COR-L47 (cell line): Measurements from ENCODE around the gene ANGPT4.
"Not testable (repeated sequence)": the region's sequence is repeated elsewhere in the genome, so short reads cannot be mapped to it uniquely, and the experiment has no call there.

Experiments used
- DNase-seq: peaks from one replicate; lab custom pipeline; 2025; lab: John Stamatoyannopoulos, UW

The ANGPT4 gene

DNA sequence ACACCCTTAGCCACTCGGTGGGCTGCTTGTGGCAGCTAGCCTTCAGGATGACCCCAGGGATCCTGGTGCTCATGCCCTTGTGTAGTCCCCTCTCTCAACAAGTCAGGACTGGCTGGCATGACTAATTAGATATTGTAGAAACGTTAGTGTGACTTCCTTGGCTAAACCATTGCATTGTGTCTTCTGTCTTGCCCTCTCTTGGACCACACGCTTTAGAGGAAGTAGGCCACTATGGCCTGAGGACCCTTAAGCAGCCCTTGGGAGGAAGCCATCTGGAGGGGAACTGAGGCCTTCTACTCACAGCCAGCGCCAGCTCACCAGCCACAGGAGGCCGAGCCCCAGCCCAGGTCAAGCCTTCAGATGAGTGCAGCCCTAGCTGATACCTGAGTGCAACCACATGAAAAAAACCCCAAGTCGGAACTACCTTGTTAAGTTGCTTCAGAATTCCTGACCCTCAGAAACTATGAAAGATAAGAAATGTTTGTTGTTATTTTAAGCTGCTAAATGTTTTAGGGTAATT, 10.1 kb downstream of the ANGPT4 start:
- no peak for DNase-seq

- no peak for DNase-seq
Observed at GRCh38 chr20:905396-905961, 10.7 kb downstream of the ANGPT4 start.

GRCh38 chr20:904039-904545, 12.0 kb downstream of the ANGPT4 start:
- no peak for DNase-seq

GRCh38 chr20:897436-897835, 18.7 kb downstream of the ANGPT4 start:
- not testable (repeated sequence) for DNase-seq

- no peak for DNase-seq
Observed at GRCh38 chr20:896501-897025, 19.6 kb downstream of the ANGPT4 start.

GRCh38 chr20:892371-892770, 23.8 kb downstream of the ANGPT4 start:
- DNase-seq = not testable (repeated sequence)

- no peak for DNase-seq
Observed at GRCh38 chr20:891706-892080, 24.4 kb downstream of the ANGPT4 start.

DNA sequence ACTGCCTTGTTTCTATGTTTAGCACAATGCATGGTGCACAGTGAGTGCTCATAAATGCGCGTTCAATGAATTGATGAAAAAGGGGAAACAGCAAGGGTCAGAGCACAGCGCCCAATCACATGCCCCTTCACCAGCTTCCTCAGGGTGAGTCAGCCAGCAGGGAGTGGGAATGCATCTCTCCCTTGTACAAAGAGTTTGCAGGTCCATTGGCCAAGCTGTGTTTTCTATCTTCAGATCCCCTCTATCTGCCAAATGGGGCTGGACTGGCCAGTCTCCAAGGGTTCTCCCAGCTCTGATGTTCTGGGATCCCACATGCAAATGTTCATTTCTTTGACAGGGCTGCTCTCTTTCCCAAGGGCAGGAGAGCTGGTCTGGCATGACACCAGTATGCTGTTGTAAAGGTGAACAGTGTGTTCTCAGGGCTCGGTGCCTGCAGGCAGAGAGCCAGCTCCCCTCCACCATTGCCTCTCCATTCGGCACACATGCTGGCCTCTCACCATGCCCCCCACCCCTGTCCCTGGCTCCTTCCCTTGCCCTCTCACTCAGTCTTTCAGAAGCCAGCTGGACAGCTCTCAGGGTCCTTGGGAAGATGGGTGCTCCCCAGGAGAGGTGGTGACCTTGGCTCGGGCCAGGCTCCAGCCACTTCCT, 25.0 kb downstream of the ANGPT4 start:
- DNase-seq = no peak

GRCh38 chr20:890666-891057, 25.5 kb downstream of the ANGPT4 start:
- no peak for DNase-seq

- DNase-seq = no peak
Observed at GRCh38 chr20:889932-890463, 26.1 kb downstream of the ANGPT4 start.

- no peak for DNase-seq
Observed at GRCh38 chr20:889106-889505, 27.0 kb downstream of the ANGPT4 start.

DNA sequence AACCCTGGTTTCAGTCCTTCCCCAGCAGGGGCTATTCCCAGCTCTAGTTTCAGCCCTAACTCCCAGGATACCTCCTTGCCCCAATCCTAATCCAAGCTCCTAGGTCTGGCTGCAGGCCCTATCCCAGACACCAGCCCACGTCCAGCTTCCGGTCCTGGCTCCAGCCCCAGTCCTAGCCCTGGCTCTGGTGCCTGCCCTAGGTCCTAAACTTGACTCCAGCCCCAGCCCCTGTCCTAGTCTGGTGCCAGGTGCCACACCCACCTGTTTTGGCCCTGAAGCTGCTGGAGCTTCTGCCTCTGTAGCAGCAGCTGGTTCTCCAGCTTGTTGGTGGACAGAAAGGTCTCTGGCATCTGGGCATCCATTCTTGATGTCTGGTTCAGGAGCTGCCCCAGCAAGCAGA, 28.1 kb downstream of the ANGPT4 start:
- DNase-seq = no peak

- no peak for DNase-seq
Observed at GRCh38 chr20:887137-887536, 29.0 kb downstream of the ANGPT4 start.

- no peak for DNase-seq
Observed at GRCh38 chr20:884983-885952, 30.9 kb downstream of the ANGPT4 start.

- no peak for DNase-seq
Observed at GRCh38 chr20:881783-882144, 34.4 kb downstream of the ANGPT4 start.

DNA sequence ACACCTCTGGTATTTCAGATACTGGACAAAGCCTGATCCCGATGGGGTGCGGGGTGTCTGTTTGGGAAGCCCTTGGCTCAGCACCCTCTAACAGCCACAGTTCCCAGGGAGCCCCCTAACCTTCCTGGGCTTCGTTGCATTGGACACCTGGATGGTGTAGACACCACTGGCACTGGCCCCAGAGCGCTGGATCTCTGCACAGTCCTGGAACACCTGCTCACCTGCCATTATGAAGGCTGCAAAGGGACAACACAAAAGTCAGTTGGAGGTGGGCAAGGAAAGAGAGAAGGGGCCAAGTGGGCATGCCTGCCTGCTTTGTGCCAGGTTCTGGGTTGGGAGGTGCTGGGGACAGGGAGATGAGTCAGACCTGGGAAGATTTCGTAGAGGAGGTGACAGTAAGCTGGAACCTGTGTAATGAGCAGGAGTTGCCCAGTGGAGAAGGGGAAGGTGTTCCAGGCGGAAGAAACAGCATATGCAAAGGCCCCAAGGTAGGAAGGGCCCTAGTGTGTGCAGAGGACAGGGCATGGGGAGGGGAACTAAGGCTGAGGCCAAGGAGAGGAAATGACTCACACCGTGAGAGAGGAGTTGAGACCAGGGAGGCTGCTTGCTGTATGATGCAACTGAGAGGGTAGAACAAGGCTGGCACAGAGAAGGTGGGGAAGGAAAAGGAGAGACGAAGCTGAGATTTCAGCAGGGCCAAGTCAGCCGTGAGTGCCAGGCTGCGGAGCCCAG, 34.9 kb downstream of the ANGPT4 start:
- DNase-seq = no peak

DNA sequence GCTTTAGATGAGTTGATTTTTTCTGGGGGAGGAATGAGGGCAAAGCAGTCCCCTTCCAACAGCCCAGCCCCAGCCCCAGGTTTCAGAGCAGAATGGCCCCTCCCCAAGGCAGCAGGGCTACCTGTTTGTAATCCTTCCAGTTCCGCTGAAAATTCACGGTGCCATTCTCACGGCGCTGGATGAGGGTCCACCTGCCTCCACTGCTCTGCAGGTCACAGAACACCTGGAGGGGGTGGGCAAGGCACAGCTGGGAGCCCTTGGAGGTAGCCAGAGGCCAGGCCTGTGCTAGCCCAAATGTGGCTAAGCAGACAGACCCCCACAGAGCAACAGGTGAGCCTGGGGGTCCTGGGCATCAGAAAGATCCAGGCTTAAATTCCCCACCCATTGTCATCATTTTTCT, 36.5 kb downstream of the ANGPT4 start:
- peak; percentile 45 for DNase-seq

GRCh38 chr20:878511-879307, 37.4 kb downstream of the ANGPT4 start:
- no peak for DNase-seq

- no peak for DNase-seq
Observed at GRCh38 chr20:877814-878213, 38.3 kb downstream of the ANGPT4 start.

- DNase-seq = no peak
Observed at GRCh38 chr20:875115-875514, 41.0 kb downstream of the ANGPT4 start.
